Smooth muscle cell of the brain vasculature (primary cell): ENCODE data around the gene PRKN.
"Not testable (repeated sequence)": the region's sequence is repeated elsewhere in the genome, so short reads cannot be mapped to it uniquely, and the experiment has no call there.

ENCODE experiments used
- DNase-seq: peaks from one replicate; pipeline ENCODE4 v3.0.0-alpha.2; 2012; ENCODE audit warnings: low read depth, low spot score

The PRKN gene

GRCh38 chr6:161851486-161851885 is 876.1 kb downstream of the PRKN start:
- not testable (repeated sequence) for DNase-seq

- no peak for DNase-seq
Observed at GRCh38 chr6:161850562-161850961, 877.0 kb downstream of the PRKN start.

DNA sequence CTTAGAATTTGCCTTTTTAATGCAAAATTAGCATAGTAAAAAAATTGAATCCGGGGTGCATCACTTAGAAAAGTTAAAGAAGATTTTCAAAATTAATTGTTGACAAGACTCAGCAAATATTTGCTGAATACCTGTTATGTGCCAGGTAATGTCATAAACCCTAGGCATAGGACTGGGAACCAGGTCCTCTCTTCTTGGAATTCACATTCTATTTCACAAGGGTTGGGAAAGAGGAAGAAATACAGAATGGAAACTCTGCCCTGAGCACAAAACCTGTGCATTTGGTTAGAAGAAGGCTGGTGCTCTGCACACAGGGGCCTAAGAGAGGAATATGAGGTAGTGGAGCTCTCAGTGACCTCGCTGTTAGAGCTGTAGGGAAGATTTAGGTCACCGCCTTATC is 879.9 kb downstream of the PRKN start:
- no peak for DNase-seq

DNA sequence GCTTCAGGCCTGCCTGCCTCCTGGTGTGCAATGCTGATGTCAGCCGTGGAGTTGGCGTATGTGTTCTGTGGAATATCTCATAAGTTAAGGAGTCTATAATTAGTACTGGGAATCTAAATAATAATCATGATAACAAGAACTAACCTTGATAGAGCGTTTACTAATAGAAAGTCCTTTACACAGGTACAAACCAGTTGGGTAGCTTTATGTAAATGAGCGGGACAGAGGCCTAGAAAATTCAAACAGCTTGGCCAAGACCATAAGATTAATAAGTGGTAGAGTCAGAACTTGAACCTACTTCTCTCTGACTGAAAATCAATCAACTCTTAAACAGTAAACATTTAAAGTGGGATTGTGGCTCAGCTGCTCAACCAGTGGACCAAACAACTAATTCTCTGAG is 882.8 kb downstream of the PRKN start:
- no peak for DNase-seq

GRCh38 chr6:161843066-161843465 is 884.5 kb downstream of the PRKN start:
- DNase-seq: no peak

GRCh38 chr6:161840380-161840779 is 887.2 kb downstream of the PRKN start:
- no peak for DNase-seq

GRCh38 chr6:161838306-161839035 is 889.1 kb downstream of the PRKN start:
- DNase-seq: no peak

GRCh38 chr6:161837854-161838253 is 889.7 kb downstream of the PRKN start:
- DNase-seq: no peak

- no peak for DNase-seq
Observed at GRCh38 chr6:161837449-161837735, 890.2 kb downstream of the PRKN start.

GRCh38 chr6:161836643-161837448 is 890.7 kb downstream of the PRKN start:
- no peak for DNase-seq

DNA sequence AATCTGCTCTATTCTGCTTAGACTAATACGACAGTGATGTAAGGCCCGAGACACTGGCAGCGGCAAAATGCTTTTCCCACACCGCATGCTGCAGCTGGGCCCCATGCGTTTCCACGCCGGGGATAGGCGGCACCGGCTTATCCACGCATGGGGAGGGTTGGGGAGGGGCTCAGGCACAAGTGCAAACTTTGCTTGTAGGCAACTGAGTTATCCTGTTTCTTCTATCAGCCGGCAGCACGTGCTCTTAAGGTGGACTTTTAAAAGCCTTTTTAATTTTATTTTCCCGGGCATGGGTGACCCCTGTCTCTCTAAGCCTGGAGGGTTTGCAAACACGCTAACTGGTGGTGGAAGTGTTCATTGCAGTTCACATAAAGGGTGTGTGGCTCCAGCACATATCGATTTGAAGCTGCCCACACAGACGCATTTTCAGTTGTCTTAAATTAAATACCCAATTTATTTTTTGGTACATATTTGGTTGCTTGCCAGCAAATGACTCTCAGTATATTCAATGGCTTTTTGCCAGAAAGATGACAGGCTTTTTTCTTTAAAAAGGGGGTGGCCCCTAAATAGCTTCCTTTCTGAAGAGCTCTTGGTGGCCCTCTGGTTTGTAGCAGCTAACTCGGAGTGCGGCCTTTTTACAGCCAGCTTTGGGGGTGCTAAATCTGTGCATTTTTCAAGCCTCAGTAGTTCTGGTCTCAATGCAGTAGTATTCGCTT is 891.9 kb downstream of the PRKN start:
- DNase-seq: no peak

DNA sequence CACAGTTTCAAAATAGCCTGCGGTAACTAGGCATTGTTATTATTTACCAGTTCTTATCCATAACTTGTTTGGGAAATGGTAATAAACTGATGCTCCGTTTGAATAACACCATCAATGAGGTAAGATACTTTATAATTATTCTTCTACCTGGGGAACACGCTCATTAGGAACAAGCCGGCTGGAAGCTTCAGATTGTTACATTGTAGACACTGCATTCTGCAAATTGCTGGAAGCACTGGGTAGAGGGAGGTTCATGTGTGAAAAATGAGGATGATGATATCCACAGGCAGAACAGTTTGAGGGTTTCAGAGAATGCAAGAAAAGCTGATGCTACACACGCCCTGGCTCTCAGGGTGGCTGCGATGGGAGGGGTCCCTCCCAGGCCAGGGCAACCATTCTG is 893.1 kb downstream of the PRKN start:
- no peak for DNase-seq

GRCh38 chr6:161833099-161833860 is 894.3 kb downstream of the PRKN start:
- no peak for DNase-seq

DNA sequence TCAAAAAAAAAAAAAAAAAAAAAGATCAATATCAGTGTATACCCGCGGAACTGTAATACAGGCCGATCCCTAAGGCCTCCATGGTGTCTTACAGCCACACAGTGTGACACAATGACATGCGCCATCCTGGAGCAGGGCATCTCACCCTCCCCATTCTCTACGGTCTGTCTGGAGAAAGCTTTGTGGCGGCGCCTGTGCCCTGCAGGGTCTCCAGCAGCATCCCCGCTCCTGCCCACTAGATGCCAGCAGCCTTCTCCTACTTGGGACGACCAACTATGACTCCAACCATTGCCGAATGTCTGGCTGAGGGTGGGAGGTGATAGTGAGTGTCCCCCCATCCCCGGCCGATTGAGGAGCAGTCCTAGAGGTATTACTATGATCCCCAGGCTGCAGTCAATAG is 894.9 kb downstream of the PRKN start:
- no peak for DNase-seq

GRCh38 chr6:161830866-161831616 is 896.5 kb downstream of the PRKN start:
- no peak for DNase-seq

DNA sequence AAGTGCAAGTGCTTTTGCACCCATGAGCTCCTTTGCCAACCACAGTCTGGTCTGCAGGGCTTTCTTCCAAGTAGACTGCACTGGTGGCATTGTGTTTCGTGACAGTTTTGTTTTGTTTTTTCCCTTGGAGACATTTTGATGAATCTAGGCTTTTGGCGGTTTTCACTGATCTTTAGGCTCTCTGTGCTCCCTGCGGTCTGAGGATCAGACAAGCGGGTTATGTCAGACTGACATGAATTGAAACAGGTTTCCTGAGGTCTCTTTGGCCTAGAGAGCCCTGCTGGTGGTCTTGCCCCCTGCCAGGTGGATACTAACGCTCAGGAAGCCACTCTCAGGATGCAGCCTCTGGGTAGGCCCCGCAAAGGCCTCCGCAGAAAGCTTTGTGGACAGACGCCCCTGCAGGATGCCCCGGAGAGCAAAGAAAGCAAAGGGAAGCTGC is 898.3 kb downstream of the PRKN start:
- peak; percentile 35 for DNase-seq

- DNase-seq: no peak
Observed at GRCh38 chr6:161828355-161828754, 899.2 kb downstream of the PRKN start.

DNA sequence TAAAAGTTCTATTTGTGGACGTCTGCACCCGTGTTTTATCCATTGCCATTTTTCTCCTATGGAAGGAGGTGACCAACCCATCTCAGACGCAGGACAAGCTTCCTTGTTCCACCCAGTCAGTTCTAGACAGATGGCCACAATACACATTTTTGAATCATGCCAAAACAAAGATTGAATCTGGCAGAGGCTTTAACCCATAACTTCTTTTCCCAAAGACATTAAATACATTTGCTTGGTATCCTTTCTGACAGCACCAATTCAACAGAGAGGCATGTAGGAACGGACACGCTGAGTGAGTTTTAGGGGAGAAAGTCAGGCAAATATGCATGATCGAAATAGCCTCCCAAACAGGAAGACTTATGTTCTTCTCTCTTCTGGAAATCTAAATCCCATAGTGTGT is 901.1 kb downstream of the PRKN start:
- no peak for DNase-seq

- not testable (repeated sequence) for DNase-seq
Observed at GRCh38 chr6:161822204-161822603, 905.4 kb downstream of the PRKN start.

GRCh38 chr6:161817881-161818280 is 909.7 kb downstream of the PRKN start:
- no peak for DNase-seq

DNA sequence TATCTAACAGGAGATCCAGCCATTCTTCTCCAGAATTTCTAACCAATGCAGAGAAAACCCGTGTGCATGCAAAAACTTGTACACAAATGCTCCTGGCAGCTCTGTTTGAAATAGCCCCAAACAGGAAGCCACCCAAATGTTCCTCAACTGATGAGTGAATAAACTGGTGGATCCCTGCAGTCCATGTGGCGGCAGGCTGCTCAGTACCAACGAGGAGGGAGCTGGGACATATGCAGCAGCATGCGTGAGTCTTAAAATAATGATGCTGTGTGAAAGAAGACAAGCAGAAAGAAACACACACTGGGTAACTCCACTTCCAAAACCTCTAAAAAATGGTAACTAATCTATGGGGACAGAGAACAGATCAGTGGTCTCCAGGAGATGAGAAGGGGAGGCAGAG is 911.6 kb downstream of the PRKN start:
- DNase-seq: no peak
